ENCODE measurements around the gene DHRS7B. TPM values are rescaled to one million over a fixed set of nuclear protein-coding genes. Genes with fewer than 3 reads are reported as not detected.
"Not testable (repeated sequence)": the region's sequence is repeated elsewhere in the genome, so short reads cannot be mapped to it uniquely, and the experiment has no call there.

Gene DHRS7B
- total RNA-seq, 2 experiments from 2014 or later = 12.8 to 15.0 TPM

DNA sequence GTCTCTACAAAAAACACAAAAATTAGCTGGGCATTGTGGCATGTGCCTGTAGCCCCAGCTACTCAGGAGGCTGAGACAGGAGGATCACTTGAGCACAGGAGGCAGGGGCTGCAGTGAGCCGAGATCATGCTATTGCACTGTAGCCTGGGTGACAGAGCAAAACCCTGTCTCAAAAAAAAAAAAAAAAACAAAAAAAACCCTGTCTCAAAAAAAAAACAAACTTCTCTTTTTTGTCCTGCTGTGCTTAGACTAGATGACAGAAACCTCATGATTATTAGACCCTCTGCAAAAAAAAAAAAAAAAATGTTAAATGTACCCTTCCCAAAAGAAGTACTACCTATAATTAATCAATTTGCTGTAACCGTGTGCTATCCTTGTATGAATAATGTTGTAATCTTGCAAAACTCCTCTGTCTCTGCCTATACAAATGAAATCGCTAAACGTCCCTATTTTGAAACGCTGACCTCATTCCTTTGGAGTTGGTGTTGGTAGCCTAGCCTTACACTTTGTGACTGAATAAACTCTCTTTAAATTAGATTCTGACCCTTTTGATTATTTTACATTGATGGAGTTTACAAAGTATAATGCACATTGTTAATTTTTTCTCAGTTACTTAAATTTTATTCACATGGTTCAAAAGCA lies 13.6 kb upstream of the DHRS7B start:
- Mint-ChIP-seq H3K4me1 (no peaks in the 10 kb centered on the region), H3K9me3 (ENCODE audit: low read depth) (no peaks in the 10 kb centered on the region), H3K27me3 (no peaks in the 10 kb centered on the region), H3K27ac (no peak overlapping the region), H3K36me3 (ENCODE audit: low read depth) (no peaks in the 10 kb centered on the region), H3K4me3 (no peak overlapping the region)
- intact Hi-C loops (cut with DNase I, micrococcal nuclease) = no loop called here
- DNase-seq (no peak), ATAC-seq (no peak)
- CTCF ChIA-PET = no interaction called here
- POLR2A ChIA-PET = interaction anchor here (0.6 kb wide), 1 partner anchor 10 kb away, joined by 3 read pairs; no protein-coding TSS in a partner anchor

DNA sequence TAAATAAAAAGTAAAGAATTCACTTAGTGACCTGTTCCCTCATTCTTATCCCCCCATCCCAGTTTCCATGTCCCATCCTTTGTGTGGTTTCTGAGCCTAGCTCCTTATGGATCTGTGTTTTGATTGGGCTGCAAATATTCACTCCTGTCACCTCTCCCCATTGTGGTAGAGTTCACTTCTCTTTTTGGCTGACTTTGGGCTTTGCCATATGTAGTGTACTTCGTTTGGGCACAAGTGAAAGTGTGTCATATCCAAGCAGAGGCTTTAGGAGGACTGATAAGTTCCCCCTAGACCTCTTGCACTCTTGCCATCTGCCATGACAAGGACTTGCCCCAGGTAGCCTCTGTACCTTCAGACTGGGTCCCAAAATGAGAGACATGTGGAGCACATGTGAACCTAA lies 13.0 kb upstream of the DHRS7B start:
- Mint-ChIP-seq H3K27me3 (no peaks in the 10 kb centered on the region), H3K4me1 (no peaks in the 10 kb centered on the region), H3K36me3 (ENCODE audit: low read depth) (no peaks in the 10 kb centered on the region), H3K27ac (no peak overlapping the region), H3K9me3 (ENCODE audit: low read depth) (no peaks in the 10 kb centered on the region), H3K4me3 (no peak overlapping the region)
- POLR2A ChIA-PET = interaction anchor here (0.6 kb wide), 1 partner anchor 10 kb away, joined by 3 read pairs; no protein-coding TSS in a partner anchor
- DNase-seq (no peak), ATAC-seq (no peak)
- CTCF ChIA-PET = no interaction called here
- intact Hi-C loops (cut with DNase I, micrococcal nuclease) = no loop called here

GRCh38 chr17:21114791-21115190 lies 12.0 kb upstream of the DHRS7B start:
- intact Hi-C loops (cut with DNase I, micrococcal nuclease); DNase-seq; H3K36me3 Mint-ChIP-seq (ENCODE audit: low read depth); H3K27me3 Mint-ChIP-seq; ATAC-seq; H3K9me3 Mint-ChIP-seq (ENCODE audit: low read depth); CTCF ChIA-PET; H3K4me3 Mint-ChIP-seq; H3K4me1 Mint-ChIP-seq; POLR2A ChIA-PET; H3K27ac Mint-ChIP-seq: not testable (repeated sequence)

DNA sequence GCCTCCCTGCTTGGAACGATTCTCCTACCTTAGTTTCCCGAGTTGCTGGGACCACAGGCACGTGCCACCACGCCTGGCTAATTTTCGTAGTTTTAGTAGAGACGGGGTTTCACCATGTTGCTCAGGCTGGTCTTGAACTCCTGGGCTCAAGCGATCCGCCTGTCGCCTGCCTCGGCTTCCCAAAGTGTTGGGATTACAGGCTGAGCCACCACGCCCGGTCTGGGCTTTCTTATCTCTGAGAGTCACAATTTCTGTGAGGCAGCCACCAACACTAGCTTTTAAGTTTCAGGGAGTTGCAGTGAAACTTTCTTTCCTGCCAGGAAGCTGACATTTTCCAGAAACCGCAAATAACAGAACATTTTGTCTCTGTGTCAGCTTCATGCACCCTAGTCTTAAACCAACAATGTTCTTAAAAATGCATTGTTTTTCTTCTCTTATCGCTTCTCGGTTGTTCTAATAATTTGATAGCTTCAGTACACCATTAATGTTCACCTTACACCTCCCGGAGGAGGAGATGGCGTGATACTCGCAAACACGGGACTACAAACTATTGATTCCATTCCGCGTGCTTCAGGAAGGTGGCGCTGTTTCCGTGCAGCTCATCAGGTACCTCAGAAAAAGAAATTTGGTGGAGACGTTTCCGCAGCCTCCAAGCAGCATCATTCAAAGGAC lies 7.4 kb upstream of the DHRS7B start:
- Mint-ChIP-seq H3K27me3 (peaks cover 2% of the 10 kb centered on the region), H3K27ac (peak overlapping the region; percentile 12), H3K9me3 (ENCODE audit: low read depth) (no peaks in the 10 kb centered on the region), H3K4me1 (peaks cover 7% of the 10 kb centered on the region), H3K4me3 (peak overlapping the region; percentile 2), H3K36me3 (ENCODE audit: low read depth) (no peaks in the 10 kb centered on the region)
- ATAC-seq (peak; percentile 95), DNase-seq (peak; percentile 83)
- intact Hi-C loops (cut with DNase I, micrococcal nuclease) = loop anchor here (1.0 to 2.0 kb wide), 4 partner anchors 95 to 394 kb away; partner anchors contain the start of gene TMEM11 (in 2 of the 2)
- POLR2A ChIA-PET = interaction anchor here (0.7 to 1.5 kb wide), 2 partner anchors 94 to 167 kb away, joined by 3 to 4 read pairs; no protein-coding TSS in a partner anchor
- CTCF ChIA-PET = interaction anchor here (0.6 to 3.3 kb wide), 18 partner anchors 9 to 1435 kb away, joined by 3 to 23 read pairs (median 4); partner anchors contain the start of genes TMEM11 and USP22

GRCh38 chr17:21119919-21120249 lies 6.9 kb upstream of the DHRS7B start:
- ATAC-seq (no peak), DNase-seq (no peak)
- CTCF ChIA-PET = interaction anchor here (0.7 to 3.3 kb wide), 17 partner anchors 9 to 1436 kb away, joined by 3 to 23 read pairs (median 4); partner anchors contain the start of genes TMEM11 and USP22
- H3K4me3 Mint-ChIP-seq = no peak overlapping the region
- peaks cover 2% of the 10 kb centered on the region for H3K27me3 Mint-ChIP-seq
- H3K9me3 Mint-ChIP-seq (ENCODE audit: low read depth) = no peaks in the 10 kb centered on the region
- H3K4me1 Mint-ChIP-seq = peaks cover 8% of the 10 kb centered on the region
- no peaks in the 10 kb centered on the region for H3K36me3 Mint-ChIP-seq (ENCODE audit: low read depth)
- no peak overlapping the region for H3K27ac Mint-ChIP-seq
- POLR2A ChIA-PET = interaction anchor here (1.5 kb wide), 1 partner anchor 167 kb away, joined by 3 read pairs; no protein-coding TSS in a partner anchor
- intact Hi-C loops (cut with DNase I, micrococcal nuclease) = loop anchor here (1.0 to 2.0 kb wide), 5 partner anchors 95 to 393 kb away; partner anchors contain the start of gene TMEM11 (in 2 of the 2)

DNA sequence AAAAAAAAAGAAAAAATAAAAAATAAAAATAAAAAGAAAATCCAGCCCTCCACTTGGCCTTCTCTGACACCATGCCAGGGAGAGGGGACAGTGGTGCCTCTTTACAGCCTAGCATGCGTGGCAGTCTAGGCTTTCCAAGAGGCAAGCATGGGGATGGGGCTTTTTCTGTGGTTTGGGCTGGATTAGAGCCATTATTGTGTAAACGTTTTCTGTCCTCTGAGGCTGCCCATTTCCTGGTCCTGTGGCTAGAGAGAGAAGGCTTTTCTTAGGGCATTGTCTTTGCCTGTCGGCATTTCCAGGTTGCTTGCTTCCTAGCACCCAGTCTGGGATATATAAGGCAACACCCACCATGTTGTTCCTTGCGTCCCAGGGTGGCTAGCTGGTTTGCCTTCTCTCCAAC lies 2.7 kb upstream of the DHRS7B start:
- ATAC-seq = no peak
- CTCF ChIA-PET = interaction anchor here (0.7 kb wide), 1 partner anchor 25 kb away, joined by 3 read pairs; no protein-coding TSS in a partner anchor
- POLR2A ChIA-PET = interaction anchor here (0.6 kb wide), 1 partner anchor 11 kb away, joined by 3 read pairs; no protein-coding TSS in a partner anchor
- DNase-seq = no peak
- peaks cover 28% of the 10 kb centered on the region for H3K4me1 Mint-ChIP-seq
- H3K4me3 Mint-ChIP-seq = no peak overlapping the region
- peaks cover 3% of the 10 kb centered on the region for H3K36me3 Mint-ChIP-seq (ENCODE audit: low read depth)
- no peaks in the 10 kb centered on the region for H3K9me3 Mint-ChIP-seq (ENCODE audit: low read depth)
- H3K27ac Mint-ChIP-seq = no peak overlapping the region
- intact Hi-C loops (cut with DNase I, micrococcal nuclease) = no loop called here
- peaks cover 2% of the 10 kb centered on the region for H3K27me3 Mint-ChIP-seq

GRCh38 chr17:21124517-21124916 lies 2.2 kb upstream of the DHRS7B start:
- H3K4me3 Mint-ChIP-seq; H3K27ac Mint-ChIP-seq; DNase-seq; CTCF ChIA-PET; H3K27me3 Mint-ChIP-seq; H3K9me3 Mint-ChIP-seq (ENCODE audit: low read depth); POLR2A ChIA-PET; ATAC-seq; intact Hi-C loops (cut with DNase I, micrococcal nuclease); H3K36me3 Mint-ChIP-seq (ENCODE audit: low read depth): not testable (repeated sequence)
- H3K4me1 Mint-ChIP-seq = peaks cover 28% of the 10 kb centered on the region

DNA sequence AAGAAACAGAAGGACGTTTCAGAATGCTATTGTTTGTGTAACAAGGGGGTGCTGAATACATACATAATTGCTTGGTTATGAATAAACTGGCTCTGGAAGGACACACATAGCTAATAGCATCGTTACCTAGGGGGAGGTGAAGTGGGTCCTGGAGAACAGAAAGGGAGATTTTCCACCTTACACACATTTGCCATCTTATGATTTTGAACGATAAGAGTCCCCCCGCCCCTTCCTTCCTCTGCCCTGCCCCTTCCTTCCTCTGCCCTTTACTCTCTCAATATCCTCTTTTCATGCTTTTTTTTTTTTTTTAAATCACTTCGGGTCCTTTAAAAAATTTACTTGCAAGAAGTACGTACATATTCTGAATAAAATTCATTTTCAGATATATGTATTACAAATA lies 902 bp upstream of the DHRS7B start:
- CTCF ChIA-PET = interaction anchor here (1.7 to 2.8 kb wide), 2 partner anchors 9 to 27 kb away, joined by 6 to 15 read pairs; no protein-coding TSS in a partner anchor
- intact Hi-C loops (cut with DNase I, micrococcal nuclease) = loop anchor here (1.0 to 2.0 kb wide), 7 partner anchors 27 to 197 kb away; partner anchors contain the start of genes TMEM11 (in 2 of the 2), MAP2K3 (in 1 of the 2), NATD1 (in 1 of the 2) and USP22 (in 1 of the 2)
- DNase-seq (peak; percentile 60), ATAC-seq (peak; percentile 17)
- Mint-ChIP-seq H3K27ac (peak overlapping the region; percentile 98), H3K4me3 (peak overlapping the region; percentile 91), H3K36me3 (ENCODE audit: low read depth) (peaks cover 3% of the 10 kb centered on the region), H3K27me3 (no peaks in the 10 kb centered on the region), H3K4me1 (peaks cover 23% of the 10 kb centered on the region), H3K9me3 (ENCODE audit: low read depth) (no peaks in the 10 kb centered on the region)
- POLR2A ChIA-PET = no interaction called here

GRCh38 chr17:21127509-21128077 lies 829 bp downstream of the DHRS7B start:
- POLR2A ChIA-PET = interaction anchor here (0.8 to 1.5 kb wide), 3 partner anchors 30 to 84 kb away, joined by 3 to 4 read pairs (median 3); partner anchors contain the start of gene USP22
- Mint-ChIP-seq H3K36me3 (ENCODE audit: low read depth) (peaks cover 3% of the 10 kb centered on the region), H3K9me3 (ENCODE audit: low read depth) (no peaks in the 10 kb centered on the region), H3K4me1 (peaks cover 23% of the 10 kb centered on the region), H3K27me3 (no peaks in the 10 kb centered on the region), H3K27ac (peak overlapping the region; percentile 98), H3K4me3 (peak overlapping the region; percentile 91)
- no peak for ATAC-seq
- DNase-seq = no peak
- CTCF ChIA-PET = interaction anchor here (0.6 to 3.3 kb wide), 6 partner anchors 8 to 89 kb away, joined by 3 to 16 read pairs (median 5); no protein-coding TSS in a partner anchor
- intact Hi-C loops (cut with DNase I, micrococcal nuclease) = loop anchor here in 1 of 2 experiments (2.0 kb wide), 1 partner anchor 195 kb away; no protein-coding TSS in a partner anchor

GRCh38 chr17:21129023-21129681 lies 2.4 kb downstream of the DHRS7B start:
- peaks cover 6% of the 10 kb centered on the region for H3K9me3 Mint-ChIP-seq (ENCODE audit: low read depth)
- H3K4me1 Mint-ChIP-seq = peaks cover 23% of the 10 kb centered on the region
- DNase-seq (no peak), ATAC-seq (no peak)
- ChIA-PET CTCF (interaction anchor here (0.8 to 3.3 kb wide), 3 partner anchors 9 to 84 kb away, joined by 3 to 16 read pairs (median 6); no protein-coding TSS in a partner anchor), POLR2A (no interaction called here)
- peak overlapping the region; percentile 35 for H3K4me3 Mint-ChIP-seq
- no peak overlapping the region for H3K27ac Mint-ChIP-seq
- H3K27me3 Mint-ChIP-seq = no peaks in the 10 kb centered on the region
- intact Hi-C loops (cut with DNase I, micrococcal nuclease) = no loop called here
- peaks cover 13% of the 10 kb centered on the region for H3K36me3 Mint-ChIP-seq (ENCODE audit: low read depth)

- ChIA-PET POLR2A (no interaction called here), CTCF (interaction anchor here (0.9 to 1.4 kb wide), 4 partner anchors 11 to 1151 kb away, joined by 3 to 8 read pairs (median 4); no protein-coding TSS in a partner anchor)
- ATAC-seq (no peak), DNase-seq (no peak)
- intact Hi-C loops (cut with DNase I, micrococcal nuclease) = no loop called here
- no peak overlapping the region for H3K4me3 Mint-ChIP-seq
- H3K9me3 Mint-ChIP-seq (ENCODE audit: low read depth) = peaks cover 15% of the 10 kb centered on the region
- peaks cover 13% of the 10 kb centered on the region for H3K4me1 Mint-ChIP-seq
- H3K36me3 Mint-ChIP-seq (ENCODE audit: low read depth) = peaks cover 19% of the 10 kb centered on the region
- no peak overlapping the region for H3K27ac Mint-ChIP-seq
- H3K27me3 Mint-ChIP-seq = no peaks in the 10 kb centered on the region
Measured at GRCh38 chr17:21131137-21131536, 4.4 kb downstream of the DHRS7B start.
